GM12878 (cell line): Measurements from ENCODE around the gene RNLS.

Experiments
- BHLHE40 ChIP-seq, 2 experiments: fragments of 450-650 bp in 1 of 2; IDR thresholded peaks; 2 replicates each; pipeline ENCODE4 v1.6.1; 2011 to 2017; ENCODE audit warnings: low read depth in 2 of 2, borderline replicate concordance in 1 of 2, improper control_type of control experiment in 1 of 2, low read length in 1 of 2, mild to moderate bottlenecking in 1 of 2
- EZH2 ChIP-seq: IDR thresholded peaks from 2 replicates; pipeline ENCODE4 v1.6.1; 2012; ENCODE audit warnings: low read depth, mild to moderate bottlenecking, control low read depth, inconsistent platforms, low read length, borderline replicate concordance; ENCODE audit not compliant: control insufficient read depth
- GABPA ChIP-seq: IDR thresholded peaks from 2 replicates; pipeline ENCODE4 v1.6.1; 2014; ENCODE audit warnings: antibody characterized with exemption, low read depth, mild to moderate bottlenecking, inconsistent platforms
- MYC ChIP-seq: IDR thresholded peaks from 2 replicates; pipeline ENCODE4 v1.6.1; 2011; ENCODE audit warnings: mild to moderate bottlenecking, low read length, moderate library complexity, inconsistent platforms; ENCODE audit not compliant: insufficient read depth, insufficient replicate concordance, insufficient read length, severe bottlenecking
- NFXL1 ChIP-seq: fragments of 450-650 bp; IDR thresholded peaks from 2 replicates; pipeline ENCODE4 v1.6.1; 2017; ENCODE audit warnings: antibody characterized with exemption, mild to moderate bottlenecking, borderline replicate concordance
- POLR2A ChIP-seq: IDR thresholded peaks from 2 replicates; pipeline ENCODE4 v1.6.1; 2011; ENCODE audit warnings: low read depth, mild to moderate bottlenecking, low read length
- POLR2AphosphoS2 ChIP-seq: IDR thresholded peaks from 2 replicates; pipeline ENCODE4 v1.6.1; 2011; ENCODE audit warnings: low read depth, mild to moderate bottlenecking, low read length, improper control_type of control experiment, moderate library complexity
- RAD51 ChIP-seq: fragments of 450-650 bp; IDR thresholded peaks from 2 replicates; pipeline ENCODE4 v1.6.1; 2016; ENCODE audit warnings: moderate library complexity, mild to moderate bottlenecking, inconsistent platforms
- TAF1 ChIP-seq: IDR thresholded peaks from 2 replicates; pipeline ENCODE4 v1.6.1; 2011; ENCODE audit warnings: mild to moderate bottlenecking, low read depth, low read length, borderline replicate concordance
- TF ChIP-seq, protein P1 (sequence below): IDR thresholded peaks from 2 replicates; pipeline ENCODE4 v1.6.1; 2011; ENCODE audit warnings: mild to moderate bottlenecking, low read depth, low read length, moderate library complexity; ENCODE audit not compliant: insufficient replicate concordance
- TF ChIP-seq, protein P2 (sequence below): fragments of 450-650 bp; IDR thresholded peaks from 2 replicates; pipeline ENCODE4 v1.6.1; 2017; ENCODE audit warnings: antibody characterized with exemption, mild to moderate bottlenecking, moderate library complexity
- TF ChIP-seq, protein P3 (sequence below), 3 experiments: IDR thresholded peaks in 2 of 3; conservative IDR thresholded peaks in 1 of 3; 2 replicates each; pipeline ENCODE4 v1.5.1; 2011; ENCODE audit warnings: low read depth in 3 of 3, low read length in 3 of 3, mild to moderate bottlenecking in 3 of 3, control low read depth in 2 of 3, moderate library complexity in 2 of 3, inconsistent platforms in 1 of 3, mixed read lengths in 1 of 3; ENCODE audit not compliant: control insufficient read depth in 2 of 3, insufficient read depth in 1 of 3; ENCODE audit errors: extremely low read depth in 1 of 3

DNA sequence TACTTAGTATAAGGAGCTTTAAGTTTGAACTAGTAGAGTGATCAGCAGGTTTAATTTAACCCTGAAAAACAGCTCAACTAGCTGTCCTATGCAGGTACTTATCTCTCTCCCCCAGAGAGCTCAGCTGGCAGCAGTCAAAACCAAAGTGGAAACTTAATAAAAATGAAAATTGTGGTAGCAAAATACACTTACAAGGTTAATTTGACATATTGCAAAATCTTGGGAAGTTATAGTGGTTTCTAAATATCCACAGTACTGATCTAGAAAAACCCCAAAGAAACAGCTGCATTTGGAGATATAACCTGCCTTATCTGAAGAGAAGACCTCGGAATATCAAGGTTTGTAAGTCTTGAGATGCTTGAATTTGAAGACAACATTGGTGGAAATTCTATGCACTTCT lies 269.2 kb downstream of the RNLS start:
- no peak for TF ChIP-seq RAD51
- TF ChIP-seq, protein P1, sequence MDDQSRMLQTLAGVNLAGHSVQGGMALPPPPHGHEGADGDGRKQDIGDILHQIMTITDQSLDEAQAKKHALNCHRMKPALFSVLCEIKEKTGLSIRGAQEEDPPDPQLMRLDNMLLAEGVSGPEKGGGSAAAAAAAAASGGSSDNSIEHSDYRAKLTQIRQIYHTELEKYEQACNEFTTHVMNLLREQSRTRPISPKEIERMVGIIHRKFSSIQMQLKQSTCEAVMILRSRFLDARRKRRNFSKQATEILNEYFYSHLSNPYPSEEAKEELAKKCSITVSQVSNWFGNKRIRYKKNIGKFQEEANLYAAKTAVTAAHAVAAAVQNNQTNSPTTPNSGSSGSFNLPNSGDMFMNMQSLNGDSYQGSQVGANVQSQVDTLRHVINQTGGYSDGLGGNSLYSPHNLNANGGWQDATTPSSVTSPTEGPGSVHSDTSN = no peak
- TF ChIP-seq TAF1 = no peak
- TF ChIP-seq NFXL1 = no peak
- TF ChIP-seq, protein P2, sequence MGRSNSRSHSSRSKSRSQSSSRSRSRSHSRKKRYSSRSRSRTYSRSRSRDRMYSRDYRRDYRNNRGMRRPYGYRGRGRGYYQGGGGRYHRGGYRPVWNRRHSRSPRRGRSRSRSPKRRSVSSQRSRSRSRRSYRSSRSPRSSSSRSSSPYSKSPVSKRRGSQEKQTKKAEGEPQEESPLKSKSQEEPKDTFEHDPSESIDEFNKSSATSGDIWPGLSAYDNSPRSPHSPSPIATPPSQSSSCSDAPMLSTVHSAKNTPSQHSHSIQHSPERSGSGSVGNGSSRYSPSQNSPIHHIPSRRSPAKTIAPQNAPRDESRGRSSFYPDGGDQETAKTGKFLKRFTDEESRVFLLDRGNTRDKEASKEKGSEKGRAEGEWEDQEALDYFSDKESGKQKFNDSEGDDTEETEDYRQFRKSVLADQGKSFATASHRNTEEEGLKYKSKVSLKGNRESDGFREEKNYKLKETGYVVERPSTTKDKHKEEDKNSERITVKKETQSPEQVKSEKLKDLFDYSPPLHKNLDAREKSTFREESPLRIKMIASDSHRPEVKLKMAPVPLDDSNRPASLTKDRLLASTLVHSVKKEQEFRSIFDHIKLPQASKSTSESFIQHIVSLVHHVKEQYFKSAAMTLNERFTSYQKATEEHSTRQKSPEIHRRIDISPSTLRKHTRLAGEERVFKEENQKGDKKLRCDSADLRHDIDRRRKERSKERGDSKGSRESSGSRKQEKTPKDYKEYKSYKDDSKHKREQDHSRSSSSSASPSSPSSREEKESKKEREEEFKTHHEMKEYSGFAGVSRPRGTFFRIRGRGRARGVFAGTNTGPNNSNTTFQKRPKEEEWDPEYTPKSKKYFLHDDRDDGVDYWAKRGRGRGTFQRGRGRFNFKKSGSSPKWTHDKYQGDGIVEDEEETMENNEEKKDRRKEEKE = no peak
- no peak for TF ChIP-seq GABPA
- TF ChIP-seq POLR2A = no peak
- TF ChIP-seq POLR2AphosphoS2 = no peak
- no peak for TF ChIP-seq MYC
- no peak for TF ChIP-seq EZH2
- TF ChIP-seq, protein P3, sequence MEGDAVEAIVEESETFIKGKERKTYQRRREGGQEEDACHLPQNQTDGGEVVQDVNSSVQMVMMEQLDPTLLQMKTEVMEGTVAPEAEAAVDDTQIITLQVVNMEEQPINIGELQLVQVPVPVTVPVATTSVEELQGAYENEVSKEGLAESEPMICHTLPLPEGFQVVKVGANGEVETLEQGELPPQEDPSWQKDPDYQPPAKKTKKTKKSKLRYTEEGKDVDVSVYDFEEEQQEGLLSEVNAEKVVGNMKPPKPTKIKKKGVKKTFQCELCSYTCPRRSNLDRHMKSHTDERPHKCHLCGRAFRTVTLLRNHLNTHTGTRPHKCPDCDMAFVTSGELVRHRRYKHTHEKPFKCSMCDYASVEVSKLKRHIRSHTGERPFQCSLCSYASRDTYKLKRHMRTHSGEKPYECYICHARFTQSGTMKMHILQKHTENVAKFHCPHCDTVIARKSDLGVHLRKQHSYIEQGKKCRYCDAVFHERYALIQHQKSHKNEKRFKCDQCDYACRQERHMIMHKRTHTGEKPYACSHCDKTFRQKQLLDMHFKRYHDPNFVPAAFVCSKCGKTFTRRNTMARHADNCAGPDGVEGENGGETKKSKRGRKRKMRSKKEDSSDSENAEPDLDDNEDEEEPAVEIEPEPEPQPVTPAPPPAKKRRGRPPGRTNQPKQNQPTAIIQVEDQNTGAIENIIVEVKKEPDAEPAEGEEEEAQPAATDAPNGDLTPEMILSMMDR (IDR thresholded peaks at IDR 0.05 in 2 of 3, conservative IDR thresholded peaks at IDR 0.05 in 1 of 3; ENCODE audit: control insufficient read depth in 2 of 3, extremely low read depth in 1 of 3, insufficient read depth in 1 of 3, low read depth in 3 of 3, low read length in 3 of 3) = no peak
- TF ChIP-seq BHLHE40 (IDR thresholded peaks at IDR 0.05; ENCODE audit: borderline replicate concordance in 1 of 2, low read depth in 2 of 2, low read length in 1 of 2) = no peak
